ENCODE results near the gene PTPRD.

The PTPRD gene

DNA sequence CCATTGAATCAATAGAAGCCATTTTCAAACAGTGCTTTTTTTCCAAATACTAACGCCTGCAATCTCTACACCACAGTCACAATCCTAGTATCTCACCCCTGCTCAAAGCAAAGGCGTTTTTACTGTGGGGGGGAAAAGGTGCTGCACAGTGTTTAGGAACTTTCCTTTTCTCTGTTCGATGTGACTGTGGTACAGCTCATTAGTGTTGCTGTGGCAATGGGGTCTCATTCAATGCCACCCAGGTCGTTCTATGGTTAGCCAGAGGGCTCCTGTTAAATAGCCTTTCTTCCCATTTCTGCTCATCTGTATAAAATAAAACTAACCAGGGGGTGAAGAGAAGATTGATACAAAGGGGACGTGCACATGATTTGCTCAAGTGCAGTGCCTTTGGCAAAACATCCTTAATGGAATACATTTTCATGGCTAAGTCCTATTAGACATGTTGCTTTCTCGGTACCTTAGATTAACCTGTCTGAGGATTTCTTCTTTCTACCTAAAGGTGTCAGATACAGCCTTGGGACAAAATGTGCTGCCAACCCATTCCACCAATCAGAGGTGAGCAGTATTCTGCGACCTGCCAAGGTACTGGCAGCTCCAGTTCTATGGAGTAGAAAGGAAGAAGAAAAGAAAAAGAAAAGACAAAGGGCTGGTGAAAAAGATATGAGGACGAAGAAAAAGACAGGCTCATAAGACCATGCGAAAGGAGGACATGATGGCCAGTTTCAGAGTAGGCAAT lies 2161.8 kb downstream of the PTPRD start:
- Histone ChIP-seq H3K36me3 (ENCODE audit: control insufficient read depth in 1 of 2, insufficient read depth in 2 of 2, low read length in 2 of 2) (no peaks in the 10 kb centered on the region), H3K4me3 (ENCODE audit: low read depth, low read length) (no peak overlapping the region), H2AFZ (ENCODE audit: insufficient read depth, low read length, poor library complexity) (no peak overlapping the region), H4K12ac (ENCODE audit: low read depth, low read length) (no peak overlapping the region), H3K9ac (ENCODE audit: low read length) (no peak overlapping the region), H3K18ac (ENCODE audit: low read length) (no peak overlapping the region), H3K4me1 (ENCODE audit: control insufficient read depth in 1 of 2, insufficient read depth in 2 of 2, low read length in 2 of 2) (no peaks in the 10 kb centered on the region), H4K8ac (ENCODE audit: low read depth, low read length) (no peak overlapping the region), H3K23ac (ENCODE audit: low read length) (no peak overlapping the region), H3K4me2 (ENCODE audit: low read length) (no peak overlapping the region), H3K9me3 (ENCODE audit: insufficient read depth, low read depth, low read length) (no peaks in the 10 kb centered on the region), H2BK5ac (ENCODE audit: low read depth, low read length, poor library complexity) (no peak overlapping the region), H3K27me3 (ENCODE audit: insufficient read depth, low read length) (no peaks in the 10 kb centered on the region), H3K79me1 (ENCODE audit: low read length) (no peaks in the 10 kb centered on the region), H4K91ac (ENCODE audit: low read depth, low read length) (no peak overlapping the region), H3K27ac (ENCODE audit: low read depth, low read length) (no peak overlapping the region), H2BK12ac (ENCODE audit: low read length) (no peak overlapping the region), H3K79me2 (ENCODE audit: control insufficient read depth, insufficient read depth, low read length, poor library complexity) (no peaks in the 10 kb centered on the region), H3K14ac (ENCODE audit: low read length) (no peak overlapping the region), H3K4ac (ENCODE audit: low read depth, low read length) (no peak overlapping the region), H2BK120ac (ENCODE audit: insufficient read depth, low read length, poor library complexity) (no peak overlapping the region), H2AK5ac (ENCODE audit: low read length) (no peak overlapping the region)
- WGBS (ENCODE audit: extremely low coverage, insufficient coverage, insufficient read length) = no CpG with 5 or more reads among the region's 9 CpGs
- no peak for DNase-seq

DNA sequence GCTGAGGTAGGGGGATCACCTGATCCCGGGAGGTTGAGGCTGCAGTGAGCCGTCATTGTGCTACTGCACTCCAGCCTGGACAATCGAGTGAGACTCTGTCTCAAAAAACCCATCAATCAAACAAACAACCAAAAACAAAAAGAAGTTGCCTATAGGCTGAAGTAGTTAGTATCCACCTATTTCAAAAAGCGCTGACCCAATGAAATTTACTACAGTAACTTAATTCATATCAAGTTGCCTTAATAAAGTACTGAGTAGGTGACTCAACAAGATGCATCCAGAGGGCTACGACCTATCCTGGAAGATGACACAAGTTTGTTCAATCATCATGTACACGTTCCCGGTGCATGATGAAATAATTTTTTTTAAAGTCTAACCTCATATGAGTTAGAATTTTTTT lies 2164.6 kb downstream of the PTPRD start:
- H3K4ac ChIP-seq (ENCODE audit: low read depth, low read length) = no peak overlapping the region
- H2BK120ac ChIP-seq (ENCODE audit: insufficient read depth, low read length, poor library complexity) = no peak overlapping the region
- WGBS (ENCODE audit: extremely low coverage, insufficient coverage, insufficient read length) = no CpG with 5 or more reads among the region's 7 CpGs
- no peak overlapping the region for H4K91ac ChIP-seq (ENCODE audit: low read depth, low read length)
- no peak overlapping the region for H3K14ac ChIP-seq (ENCODE audit: low read length)
- no peak overlapping the region for H3K4me3 ChIP-seq (ENCODE audit: low read depth, low read length)
- H2AK5ac ChIP-seq (ENCODE audit: low read length) = no peak overlapping the region
- no peaks in the 10 kb centered on the region for H3K9me3 ChIP-seq (ENCODE audit: insufficient read depth, low read depth, low read length)
- H2BK5ac ChIP-seq (ENCODE audit: low read depth, low read length, poor library complexity) = no peak overlapping the region
- DNase-seq = no peak
- H3K27me3 ChIP-seq (ENCODE audit: insufficient read depth, low read length) = no peaks in the 10 kb centered on the region
- H3K18ac ChIP-seq (ENCODE audit: low read length) = no peak overlapping the region
- H3K23ac ChIP-seq (ENCODE audit: low read length) = no peak overlapping the region
- H3K27ac ChIP-seq (ENCODE audit: low read depth, low read length) = no peak overlapping the region
- no peak overlapping the region for H2BK12ac ChIP-seq (ENCODE audit: low read length)
- H4K12ac ChIP-seq (ENCODE audit: low read depth, low read length) = no peak overlapping the region
- no peak overlapping the region for H3K9ac ChIP-seq (ENCODE audit: low read length)
- no peaks in the 10 kb centered on the region for H3K4me1 ChIP-seq (ENCODE audit: control insufficient read depth in 1 of 2, insufficient read depth in 2 of 2, low read length in 2 of 2)
- H3K36me3 ChIP-seq (ENCODE audit: control insufficient read depth in 1 of 2, insufficient read depth in 2 of 2, low read length in 2 of 2) = no peaks in the 10 kb centered on the region
- H3K4me2 ChIP-seq (ENCODE audit: low read length) = no peak overlapping the region
- H2AFZ ChIP-seq (ENCODE audit: insufficient read depth, low read length, poor library complexity) = no peak overlapping the region
- no peak overlapping the region for H4K8ac ChIP-seq (ENCODE audit: low read depth, low read length)
- no peaks in the 10 kb centered on the region for H3K79me2 ChIP-seq (ENCODE audit: control insufficient read depth, insufficient read depth, low read length, poor library complexity)
- H3K79me1 ChIP-seq (ENCODE audit: low read length) = no peaks in the 10 kb centered on the region

GRCh38 chr9:8447601-8448000 lies 2165.2 kb downstream of the PTPRD start:
- WGBS (ENCODE audit: extremely low coverage, insufficient coverage, insufficient read length) = no CpG with 5 or more reads among the region's 4 CpGs
- Histone ChIP-seq H3K79me1 (ENCODE audit: low read length) (no peaks in the 10 kb centered on the region), H4K91ac (ENCODE audit: low read depth, low read length) (no peak overlapping the region), H2AFZ (ENCODE audit: insufficient read depth, low read length, poor library complexity) (no peak overlapping the region), H3K4me2 (ENCODE audit: low read length) (no peak overlapping the region), H2BK12ac (ENCODE audit: low read length) (no peak overlapping the region), H3K23ac (ENCODE audit: low read length) (no peak overlapping the region), H3K79me2 (ENCODE audit: control insufficient read depth, insufficient read depth, low read length, poor library complexity) (no peaks in the 10 kb centered on the region), H3K4ac (ENCODE audit: low read depth, low read length) (no peak overlapping the region), H3K14ac (ENCODE audit: low read length) (no peak overlapping the region), H3K36me3 (ENCODE audit: control insufficient read depth in 1 of 2, insufficient read depth in 2 of 2, low read length in 2 of 2) (no peaks in the 10 kb centered on the region), H3K4me1 (ENCODE audit: control insufficient read depth in 1 of 2, insufficient read depth in 2 of 2, low read length in 2 of 2) (no peaks in the 10 kb centered on the region), H2BK120ac (ENCODE audit: insufficient read depth, low read length, poor library complexity) (no peak overlapping the region), H3K27ac (ENCODE audit: low read depth, low read length) (no peak overlapping the region), H3K18ac (ENCODE audit: low read length) (no peak overlapping the region), H3K27me3 (ENCODE audit: insufficient read depth, low read length) (no peaks in the 10 kb centered on the region), H4K12ac (ENCODE audit: low read depth, low read length) (no peak overlapping the region), H3K9me3 (ENCODE audit: insufficient read depth, low read depth, low read length) (no peaks in the 10 kb centered on the region), H3K4me3 (ENCODE audit: low read depth, low read length) (no peak overlapping the region), H2AK5ac (ENCODE audit: low read length) (no peak overlapping the region), H2BK5ac (ENCODE audit: low read depth, low read length, poor library complexity) (no peak overlapping the region), H3K9ac (ENCODE audit: low read length) (no peak overlapping the region), H4K8ac (ENCODE audit: low read depth, low read length) (no peak overlapping the region)
- DNase-seq = no peak

DNA sequence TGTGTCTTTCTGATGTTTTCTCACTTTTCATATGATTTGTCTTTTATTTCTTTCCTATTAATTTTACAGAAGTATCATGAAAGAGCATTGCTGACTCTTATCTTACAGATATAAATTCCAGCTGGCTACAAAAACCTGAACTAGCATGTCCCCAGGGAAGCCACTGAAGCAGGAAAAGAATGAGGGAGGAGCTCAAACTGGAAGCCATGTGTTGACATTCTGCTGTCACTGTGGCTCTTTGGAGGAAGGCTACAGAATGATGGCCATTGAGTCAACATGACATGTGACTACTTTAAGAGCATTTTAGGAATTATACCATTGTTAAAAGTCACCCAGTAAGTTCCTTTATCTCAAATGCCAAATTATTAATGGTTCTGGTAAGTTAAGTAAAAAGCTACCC lies 2174.9 kb downstream of the PTPRD start:
- Histone ChIP-seq H3K79me2 (ENCODE audit: control insufficient read depth, insufficient read depth, low read length, poor library complexity) (no peaks in the 10 kb centered on the region), H2BK120ac (ENCODE audit: insufficient read depth, low read length, poor library complexity) (no peak overlapping the region), H4K91ac (ENCODE audit: low read depth, low read length) (no peak overlapping the region), H3K4ac (ENCODE audit: low read depth, low read length) (no peak overlapping the region), H2BK12ac (ENCODE audit: low read length) (no peak overlapping the region), H2AFZ (ENCODE audit: insufficient read depth, low read length, poor library complexity) (no peak overlapping the region), H3K4me1 (ENCODE audit: control insufficient read depth in 1 of 2, insufficient read depth in 2 of 2, low read length in 2 of 2) (no peaks in the 10 kb centered on the region), H3K14ac (ENCODE audit: low read length) (no peak overlapping the region), H3K4me3 (ENCODE audit: low read depth, low read length) (no peak overlapping the region), H3K9me3 (ENCODE audit: insufficient read depth, low read depth, low read length) (no peaks in the 10 kb centered on the region), H4K12ac (ENCODE audit: low read depth, low read length) (no peak overlapping the region), H4K8ac (ENCODE audit: low read depth, low read length) (no peak overlapping the region), H3K27ac (ENCODE audit: low read depth, low read length) (no peak overlapping the region), H3K36me3 (ENCODE audit: control insufficient read depth in 1 of 2, insufficient read depth in 2 of 2, low read length in 2 of 2) (no peaks in the 10 kb centered on the region), H3K79me1 (ENCODE audit: low read length) (no peaks in the 10 kb centered on the region), H3K4me2 (ENCODE audit: low read length) (no peak overlapping the region), H3K9ac (ENCODE audit: low read length) (no peak overlapping the region), H2AK5ac (ENCODE audit: low read length) (no peak overlapping the region), H3K27me3 (ENCODE audit: insufficient read depth, low read length) (no peaks in the 10 kb centered on the region), H2BK5ac (ENCODE audit: low read depth, low read length, poor library complexity) (no peak overlapping the region), H3K23ac (ENCODE audit: low read length) (no peak overlapping the region), H3K18ac (ENCODE audit: low read length) (no peak overlapping the region)
- DNase-seq = peak; percentile 19 to 38
